Measurements from ENCODE around the gene PKN1.

Gene PKN1

GRCh38 chr19:14516746-14517438, 83.8 kb downstream of the PKN1 start:
- no peak for DNase-seq

GRCh38 chr19:14517446-14517839, 84.3 kb downstream of the PKN1 start:
- DNase-seq, result no peak

- peak; percentile 68 to 77 for DNase-seq
Observed at GRCh38 chr19:14517840-14518505, 84.9 kb downstream of the PKN1 start, which contains the start of gene DNAJB1. Gene DNAJB1 (minus strand): TSS chr19:14518397. CDS start chr19:14518349, 48 bp downstream.

GRCh38 chr19:14519245-14519859, 86.2 kb downstream of the PKN1 start:
- DNase-seq, result no peak

GRCh38 chr19:14519860-14520407, 86.8 kb downstream of the PKN1 start:
- DNase-seq, result no peak

GRCh38 chr19:14520543-14520942, 87.4 kb downstream of the PKN1 start:
- no peak for DNase-seq

All from activated CD4-positive, alpha-beta T cell treated with anti-CD3 and anti-CD28 coated beads, Interleukin-2, amount 50 U/mL, for 48 hours (primary cell).